Mesothelial cell of epicardium (in vitro differentiated cells): ENCODE results near the gene OPRL1. TPM values are rescaled to one million over a fixed set of nuclear protein-coding genes. Genes with fewer than 3 reads are reported as not detected.

ENCODE experiments used
- DNase-seq, 2 experiments: peaks; one replicate each; pipeline ENCODE4 v3.0.0; 2021; ENCODE audit warnings: low spot score in 2 of 2; ENCODE audit not compliant: unreplicated experiment in 2 of 2
- H3K27ac Mint-ChIP-seq: 2 replicates; pipeline ENCODE4 v1.8.0; 2021; ENCODE audit warnings: mixed read lengths
- H3K27me3 Mint-ChIP-seq: 2 replicates; pipeline ENCODE4 v1.8.0; 2021; ENCODE audit warnings: low read depth, mixed read lengths
- H3K36me3 Mint-ChIP-seq: 2 replicates; pipeline ENCODE4 v1.8.0; 2021; ENCODE audit warnings: mixed read lengths
- H3K4me1 Mint-ChIP-seq: 2 replicates; pipeline ENCODE4 v1.8.0; 2021; ENCODE audit warnings: mixed read lengths
- H3K4me3 Mint-ChIP-seq: 2 replicates; pipeline ENCODE4 v1.8.0; 2021; ENCODE audit warnings: mild to moderate bottlenecking, moderate library complexity, mixed read lengths
- H3K9me3 Mint-ChIP-seq: 2 replicates; pipeline ENCODE4 v1.8.0; 2021; ENCODE audit warnings: mixed read lengths
- total RNA-seq: library from RNA; stranded (reverse); gene quantifications from 3 replicates; pipeline ENCODE4 v1.2.1, GENCODE V29; 2021
- TF ChIP-seq, protein P1 (sequence below): fragments of 200-600 bp; sonication (generic); IDR thresholded peaks from one replicate; pipeline ENCODE4 v1.5.0; 2021; ENCODE audit warnings: antibody characterized with exemption; ENCODE audit not compliant: unreplicated experiment

OPRL1 gene
- total RNA-seq, 1 donor from 2014 or later: 2.5 TPM

DNA sequence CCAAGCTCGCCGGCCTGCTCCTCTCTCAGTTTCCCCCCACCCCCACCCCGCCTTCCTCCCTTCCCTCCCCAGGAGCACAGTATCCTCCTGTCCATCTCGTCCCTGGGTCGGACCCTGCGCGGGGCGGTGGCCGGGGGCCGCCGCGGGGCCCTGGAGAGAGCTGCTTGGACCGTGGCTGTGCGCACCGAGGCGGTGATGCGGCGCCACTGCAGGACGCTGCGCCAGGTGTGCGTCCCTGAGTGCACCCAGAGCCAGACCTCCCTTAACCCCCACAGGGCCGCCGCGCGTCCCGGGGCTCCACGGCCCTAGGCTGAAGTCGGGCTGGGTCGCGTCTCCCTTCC lies 41.7 kb upstream of the OPRL1 start:
- H3K36me3 Mint-ChIP-seq: peaks cover 4% of the 10 kb centered on the region
- H3K4me1 Mint-ChIP-seq: peaks cover 8% of the 10 kb centered on the region
- peak overlapping the region; percentile 17 for H3K4me3 Mint-ChIP-seq
- H3K27me3 Mint-ChIP-seq: peaks cover 52% of the 10 kb centered on the region
- TF ChIP-seq, protein P1, sequence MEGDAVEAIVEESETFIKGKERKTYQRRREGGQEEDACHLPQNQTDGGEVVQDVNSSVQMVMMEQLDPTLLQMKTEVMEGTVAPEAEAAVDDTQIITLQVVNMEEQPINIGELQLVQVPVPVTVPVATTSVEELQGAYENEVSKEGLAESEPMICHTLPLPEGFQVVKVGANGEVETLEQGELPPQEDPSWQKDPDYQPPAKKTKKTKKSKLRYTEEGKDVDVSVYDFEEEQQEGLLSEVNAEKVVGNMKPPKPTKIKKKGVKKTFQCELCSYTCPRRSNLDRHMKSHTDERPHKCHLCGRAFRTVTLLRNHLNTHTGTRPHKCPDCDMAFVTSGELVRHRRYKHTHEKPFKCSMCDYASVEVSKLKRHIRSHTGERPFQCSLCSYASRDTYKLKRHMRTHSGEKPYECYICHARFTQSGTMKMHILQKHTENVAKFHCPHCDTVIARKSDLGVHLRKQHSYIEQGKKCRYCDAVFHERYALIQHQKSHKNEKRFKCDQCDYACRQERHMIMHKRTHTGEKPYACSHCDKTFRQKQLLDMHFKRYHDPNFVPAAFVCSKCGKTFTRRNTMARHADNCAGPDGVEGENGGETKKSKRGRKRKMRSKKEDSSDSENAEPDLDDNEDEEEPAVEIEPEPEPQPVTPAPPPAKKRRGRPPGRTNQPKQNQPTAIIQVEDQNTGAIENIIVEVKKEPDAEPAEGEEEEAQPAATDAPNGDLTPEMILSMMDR: no peak
- DNase-seq: no peak
- no peaks in the 10 kb centered on the region for H3K9me3 Mint-ChIP-seq
- no peak overlapping the region for H3K27ac Mint-ChIP-seq

DNA sequence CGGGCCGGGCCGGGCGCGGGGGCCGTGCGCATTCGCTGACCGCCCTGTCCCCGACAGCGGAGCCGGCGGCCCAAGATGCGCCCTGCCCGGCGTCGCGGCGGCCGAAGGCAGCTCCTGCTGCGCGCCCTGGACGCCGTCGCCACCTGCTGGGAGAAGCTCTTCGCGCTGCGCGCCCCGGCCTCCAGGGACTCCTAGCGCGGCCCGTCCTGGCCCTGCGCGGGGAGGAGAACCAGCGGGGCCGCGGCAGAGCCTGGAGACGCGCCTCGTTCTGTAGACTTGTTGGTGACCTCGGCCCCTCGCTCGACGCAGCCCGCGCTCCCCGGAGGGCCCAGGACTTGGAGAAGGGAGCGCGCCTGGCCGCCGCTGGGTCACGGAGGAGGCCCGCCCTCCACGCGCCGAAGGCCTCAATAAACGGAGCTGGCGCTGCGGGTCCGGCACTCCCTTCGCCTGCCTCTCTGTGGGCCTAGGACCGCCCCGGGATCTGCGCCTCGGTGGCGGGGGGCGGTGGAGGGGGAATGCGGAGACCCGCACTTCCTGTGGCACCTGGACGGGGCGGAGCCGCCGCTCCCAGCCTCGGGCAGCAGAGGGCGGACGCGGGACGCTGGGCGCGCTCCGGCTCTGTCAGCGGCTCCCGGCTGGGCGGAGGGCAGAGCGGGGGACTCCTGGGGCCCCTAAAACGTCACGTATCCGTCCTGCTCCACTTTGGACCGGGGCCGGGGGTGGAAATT lies 41.2 kb upstream of the OPRL1 start:
- TF ChIP-seq, protein P1: peak; percentile 72
- H3K27me3 Mint-ChIP-seq: peaks cover 57% of the 10 kb centered on the region
- H3K4me3 Mint-ChIP-seq: peak overlapping the region; percentile 56
- H3K27ac Mint-ChIP-seq: no peak overlapping the region
- H3K9me3 Mint-ChIP-seq: no peaks in the 10 kb centered on the region
- peaks cover 8% of the 10 kb centered on the region for H3K4me1 Mint-ChIP-seq
- H3K36me3 Mint-ChIP-seq: peaks cover 2% of the 10 kb centered on the region
- DNase-seq: peak; percentile 68 to 86

DNA sequence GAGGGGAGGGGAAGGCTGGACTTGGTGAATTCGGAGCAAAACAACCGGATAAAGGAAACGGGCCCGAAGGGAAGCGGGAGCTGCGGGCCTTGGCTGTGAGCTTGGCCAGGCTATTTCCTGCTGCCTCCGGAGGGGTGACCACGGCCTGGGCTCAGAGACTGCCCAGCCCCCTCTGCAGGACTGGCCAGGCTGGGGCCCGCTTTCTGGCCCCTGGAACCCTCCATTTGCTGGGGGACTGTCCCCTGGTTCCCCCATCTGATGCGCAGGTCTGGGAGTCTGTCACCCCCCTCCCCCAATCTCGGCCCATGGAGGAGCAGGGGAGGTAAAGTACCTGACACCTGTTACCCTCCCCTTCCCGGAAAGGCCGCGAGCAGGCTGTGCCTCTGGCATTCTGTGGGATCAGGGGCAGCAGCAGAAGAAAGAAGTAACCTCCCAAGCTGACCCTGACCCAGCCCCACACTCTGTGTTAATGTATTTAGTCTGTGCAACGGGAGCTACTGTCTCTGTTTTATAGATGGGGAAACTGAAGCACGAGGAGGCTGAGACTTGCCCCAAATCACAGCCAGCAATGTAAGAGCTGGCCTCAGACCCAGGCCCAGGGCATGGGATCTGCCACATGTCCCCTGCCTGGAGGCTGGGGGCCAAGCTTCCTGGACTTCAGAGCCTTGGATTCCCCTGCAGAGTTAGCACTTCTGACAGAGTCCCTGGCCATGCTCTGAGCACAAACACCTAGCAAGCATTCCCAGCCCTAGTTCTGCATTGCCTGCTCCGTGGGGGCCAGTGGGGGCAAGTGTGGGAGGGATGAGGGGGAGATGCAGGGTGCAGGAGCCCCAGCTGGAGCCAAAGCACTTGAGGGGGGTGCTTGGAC lies 40.4 kb upstream of the OPRL1 start:
- Mint-ChIP-seq H3K9me3 (no peaks in the 10 kb centered on the region), H3K27ac (no peak overlapping the region), H3K27me3 (peaks cover 63% of the 10 kb centered on the region), H3K4me1 (peaks cover 8% of the 10 kb centered on the region), H3K4me3 (peak overlapping the region; percentile 56), H3K36me3 (no peaks in the 10 kb centered on the region)
- DNase-seq: no peak
- TF ChIP-seq, protein P1: no peak

DNA sequence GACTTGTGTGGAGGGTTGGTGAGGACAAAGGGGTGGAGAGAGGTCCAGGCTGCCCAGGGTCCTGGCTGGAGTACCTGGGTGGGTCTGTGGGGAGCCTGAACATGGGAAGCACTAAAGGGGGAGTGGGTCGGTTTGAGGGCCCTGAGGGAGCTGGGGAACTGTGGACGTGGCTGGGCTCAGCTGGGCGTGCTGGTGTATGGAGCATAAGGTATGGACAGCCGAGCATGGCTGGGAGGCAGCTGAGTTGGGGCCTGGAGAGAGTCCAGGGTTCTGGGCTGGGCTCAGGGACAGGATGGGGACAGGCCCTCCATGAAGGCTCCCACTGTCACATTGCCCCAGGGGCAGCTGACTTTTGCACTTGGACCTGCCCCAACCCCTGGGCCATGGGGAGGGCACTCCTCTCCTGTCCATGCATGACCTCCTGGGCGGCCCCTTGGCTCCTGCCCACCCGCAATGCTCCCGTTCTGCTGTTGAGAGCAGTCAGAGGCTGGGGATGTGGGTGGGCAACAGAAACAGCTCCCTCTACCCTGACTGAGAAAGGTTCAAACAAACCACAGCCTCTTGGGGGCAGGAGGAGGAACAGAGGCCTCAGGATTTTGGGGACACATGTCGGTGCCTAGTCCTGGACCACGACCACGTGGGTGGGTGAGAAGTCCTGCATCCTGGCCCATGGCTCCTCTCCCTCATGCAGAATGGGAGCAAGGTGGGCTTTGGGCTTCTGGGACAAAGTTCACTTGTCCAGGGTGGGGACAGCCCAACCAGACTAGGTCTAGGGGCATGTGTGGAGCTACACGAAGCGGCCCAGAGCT lies 39.4 kb upstream of the OPRL1 start:
- Mint-ChIP-seq H3K27ac (no peak overlapping the region), H3K36me3 (no peaks in the 10 kb centered on the region), H3K4me3 (no peak overlapping the region), H3K27me3 (peaks cover 72% of the 10 kb centered on the region), H3K9me3 (no peaks in the 10 kb centered on the region), H3K4me1 (peaks cover 8% of the 10 kb centered on the region)
- no peak for DNase-seq
- TF ChIP-seq, protein P1: no peak

DNA sequence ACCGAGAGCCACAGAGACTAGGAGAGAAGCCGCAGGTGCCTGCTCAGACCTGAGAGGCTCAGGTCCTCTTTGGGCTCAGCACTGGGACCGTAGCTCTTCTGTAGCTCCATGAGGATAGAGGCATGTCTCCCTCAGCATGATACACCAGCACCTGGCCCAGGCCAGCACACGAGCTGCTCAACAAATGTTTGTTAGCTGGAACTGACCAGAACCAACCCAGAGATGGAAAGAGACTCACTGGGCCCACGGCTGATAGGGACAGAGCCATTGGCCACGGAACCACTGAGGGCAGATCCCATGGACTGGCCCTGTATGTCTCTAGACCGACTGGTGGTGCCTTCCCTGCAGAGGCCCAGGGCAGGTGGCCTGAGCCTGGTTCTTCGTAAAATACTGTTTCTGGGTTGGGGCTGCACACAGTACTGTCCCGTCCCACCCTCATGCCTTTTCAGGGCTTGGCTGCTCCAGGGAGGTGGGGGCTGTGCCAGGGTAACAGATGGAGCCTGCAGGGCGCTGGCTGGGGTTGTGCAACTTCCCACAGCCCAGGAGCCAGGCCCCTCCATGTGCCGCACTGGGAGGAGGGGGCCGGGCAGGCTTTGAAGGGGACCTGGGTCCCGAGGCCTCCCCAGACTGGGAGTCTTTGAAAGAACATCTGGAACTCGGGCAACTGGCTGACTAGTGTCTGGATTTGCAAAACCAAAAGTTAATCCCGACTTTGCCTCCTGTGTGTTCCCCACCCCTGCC lies 38.7 kb upstream of the OPRL1 start:
- Mint-ChIP-seq H3K4me3 (peak overlapping the region; percentile 60), H3K4me1 (peaks cover 8% of the 10 kb centered on the region), H3K27ac (no peak overlapping the region), H3K36me3 (no peaks in the 10 kb centered on the region), H3K27me3 (peaks cover 79% of the 10 kb centered on the region), H3K9me3 (no peaks in the 10 kb centered on the region)
- TF ChIP-seq, protein P1: no peak
- DNase-seq: no peak
